HL-60 (cell line): Measurements from ENCODE around the gene SNX1.

Experiments used
- DNase-seq, 2 experiments: peaks; one replicate each; pipeline ENCODE4 v3.0.0-alpha.2; 2010 to 2020; ENCODE audit warnings: low read depth in 1 of 2, low spot score in 1 of 2
- H3K27ac ChIP-seq: fragments of 250-450 bp; sonication (Bioruptor Pico); replicated peaks from 2 replicates; pipeline ENCODE4 v1.5.1; 2020; ENCODE audit warnings: mild to moderate bottlenecking, moderate library complexity
- H3K27me3 ChIP-seq: fragments of 250-450 bp; sonication (Bioruptor Pico); 2 replicates; pipeline ENCODE4 v1.5.1; 2021; ENCODE audit warnings: mild to moderate bottlenecking, moderate library complexity; ENCODE audit not compliant: insufficient read depth, poor library complexity, severe bottlenecking
- H3K4me3 ChIP-seq: replicated peaks from 2 replicates; pipeline ENCODE4 v1.5.1; 2011; ENCODE audit warnings: mild to moderate bottlenecking, control low read depth, low read length; ENCODE audit not compliant: insufficient read depth
- CTCF ChIP-seq: IDR thresholded peaks from one replicate; pipeline ENCODE4 v1.5.1; 2011; ENCODE audit warnings: low read length, control low read depth, inconsistent platforms; ENCODE audit not compliant: insufficient read depth
- GABPA ChIP-seq: IDR thresholded peaks from 2 replicates; pipeline ENCODE4 v1.6.1; 2012; ENCODE audit warnings: low read depth
- POLR2AphosphoS5 ChIP-seq: IDR thresholded peaks from 2 replicates; pipeline ENCODE4 v1.6.1; 2012; ENCODE audit warnings: low read depth
- REST ChIP-seq: IDR thresholded peaks from 2 replicates; pipeline ENCODE4 v1.6.1; 2012; ENCODE audit warnings: low read depth; ENCODE audit not compliant: insufficient replicate concordance
- SPI1 ChIP-seq: IDR thresholded peaks from 2 replicates; pipeline ENCODE4 v1.6.1; 2012; ENCODE audit warnings: low read depth, mild to moderate bottlenecking, borderline replicate concordance
- long read RNA-seq: library from polyadenylated mRNA; unstranded; transcript quantifications from one replicate; pipeline ENCODE4 v2.0.0, GENCODE V29; 2020

Gene SNX1, protein sequence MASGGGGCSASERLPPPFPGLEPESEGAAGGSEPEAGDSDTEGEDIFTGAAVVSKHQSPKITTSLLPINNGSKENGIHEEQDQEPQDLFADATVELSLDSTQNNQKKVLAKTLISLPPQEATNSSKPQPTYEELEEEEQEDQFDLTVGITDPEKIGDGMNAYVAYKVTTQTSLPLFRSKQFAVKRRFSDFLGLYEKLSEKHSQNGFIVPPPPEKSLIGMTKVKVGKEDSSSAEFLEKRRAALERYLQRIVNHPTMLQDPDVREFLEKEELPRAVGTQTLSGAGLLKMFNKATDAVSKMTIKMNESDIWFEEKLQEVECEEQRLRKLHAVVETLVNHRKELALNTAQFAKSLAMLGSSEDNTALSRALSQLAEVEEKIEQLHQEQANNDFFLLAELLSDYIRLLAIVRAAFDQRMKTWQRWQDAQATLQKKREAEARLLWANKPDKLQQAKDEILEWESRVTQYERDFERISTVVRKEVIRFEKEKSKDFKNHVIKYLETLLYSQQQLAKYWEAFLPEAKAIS
- long read RNA-seq, full-length matches to known transcripts, result 345 of 432 reads
- long read RNA-seq, partial matches to known transcripts, result 13 of 432 reads
- long read RNA-seq, other reads (novel, unspliced or antisense), result 74 of 432 reads

DNA sequence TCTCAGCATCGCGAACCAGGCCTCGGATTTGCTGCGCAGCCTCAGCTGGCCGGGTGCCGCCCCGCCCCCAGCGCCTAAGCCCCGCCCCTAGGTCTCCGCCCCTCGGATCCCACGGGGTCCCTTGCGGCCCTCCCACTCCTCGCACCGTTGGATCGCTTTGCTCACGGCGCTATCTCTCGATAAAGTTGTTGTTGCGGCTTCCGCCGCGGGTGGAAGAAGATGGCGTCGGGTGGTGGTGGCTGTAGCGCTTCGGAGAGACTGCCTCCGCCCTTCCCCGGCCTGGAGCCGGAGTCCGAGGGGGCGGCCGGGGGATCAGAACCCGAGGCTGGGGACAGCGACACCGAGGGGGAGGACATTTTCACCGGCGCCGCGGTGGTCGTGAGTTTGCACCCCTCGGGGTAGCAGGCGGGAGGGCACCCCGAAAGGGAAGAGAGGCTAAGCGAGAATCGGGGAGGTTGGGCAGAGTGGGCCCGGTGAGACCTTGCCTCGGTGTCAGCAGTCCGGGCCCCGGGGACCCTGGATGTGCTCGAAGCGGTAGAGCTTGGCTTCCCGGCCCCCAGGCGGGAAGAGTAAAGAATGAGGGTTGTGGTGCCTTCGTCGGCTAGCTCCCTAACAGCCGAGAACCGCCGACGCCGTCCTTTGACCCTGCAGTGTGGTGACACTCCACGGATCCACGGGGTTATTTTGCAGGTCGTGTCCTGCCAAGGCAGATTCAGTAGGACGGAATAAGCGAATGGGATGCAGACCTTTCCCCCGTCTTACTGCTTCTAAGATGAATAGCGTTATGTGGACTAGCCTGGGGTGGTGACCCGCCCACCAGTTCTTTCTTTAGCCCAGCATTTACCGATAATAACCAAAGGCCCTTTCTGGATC, at the start of gene SNX1:
TSS of gene SNX1 (plus strand) at position 188 of the 873 bp plus-strand sequence. CDS start at position 220, 32 bp downstream.
- peak; percentile 81 to 94 for DNase-seq
- Histone ChIP-seq H3K27ac (peak within 1 kb of the TSS; percentile 90), H3K4me3 (peak within 1 kb of the TSS; percentile 68), H3K27me3 (no peaks in the 10 kb centered on the region)
- TF ChIP-seq REST, result peak; percentile 85
- TF ChIP-seq GABPA, result peak; percentile 83
- TF ChIP-seq SPI1, result no peak; the same call in 1 of the 2 replicates
- no peak for TF ChIP-seq CTCF
- peak; percentile 96 for TF ChIP-seq POLR2AphosphoS5

GRCh38 chr15:64046421-64047153, 49.2 kb upstream of the SNX1 start, which contains the start of gene DAPK2:
TSS of gene DAPK2 (minus strand) at chr15:64046485. CDS start at chr15:64040261, 6,224 bp downstream.
- Histone ChIP-seq H3K27ac (peak within 1 kb of the TSS; percentile 38), H3K4me3 (peak within 1 kb of the TSS; percentile 40), H3K27me3 (no peaks in the 10 kb centered on the region)
- TF ChIP-seq POLR2AphosphoS5, result no peak
- TF ChIP-seq CTCF, result peak; percentile 34
- no peak for TF ChIP-seq GABPA
- TF ChIP-seq SPI1, result no peak
- TF ChIP-seq REST, result no peak
- peak; percentile 41 to 44 for DNase-seq

GRCh38 chr15:64048781-64049460, 46.9 kb upstream of the SNX1 start:
- Histone ChIP-seq H3K27ac (peak overlapping the region; percentile 15; the same call in 1 of the 2 replicates), H3K27me3 (no peaks in the 10 kb centered on the region), H3K4me3 (no peak overlapping the region)
- TF ChIP-seq SPI1 (peak; percentile 35; the same call in 1 of the 2 replicates), REST (no peak)
- DNase-seq, result peak in 1 of 2 experiments; percentile 58
